ENCODE measurements around the gene PSMD13. TPM values are rescaled to one million over a fixed set of nuclear protein-coding genes. Genes with fewer than 3 reads are reported as not detected.

The PSMD13 gene
- total RNA-seq, 1 donor from 2014 or later: 104 TPM

GRCh38 chr11:280706-281485, 44.1 kb downstream of the PSMD13 start:
- Histone ChIP-seq H3K9ac (ENCODE audit: low read depth in 1 of 3, low read length in 3 of 3) (no peak overlapping the region), H3K27ac (ENCODE audit: low read depth, low read length) (no peak overlapping the region), H3K27me3 (ENCODE audit: control insufficient read depth in 3 of 3, insufficient read depth in 3 of 3, low read length in 3 of 3) (peaks cover 72 to 79% (median 76%) of the 10 kb centered on the region in 3 donors), H3K4me3 (ENCODE audit: low read length in 3 of 3) (peak overlapping the region in 1 of 3 donors; percentile 14), H3K9me3 (ENCODE audit: control insufficient read depth in 3 of 3, low read length in 3 of 3) (no peaks in the 10 kb centered on the region), H3K4me1 (ENCODE audit: control insufficient read depth in 3 of 3, insufficient read depth in 3 of 3, low read length in 3 of 3) (peaks cover 8 to 15% (median 10%) of the 10 kb centered on the region in 3 donors), H3K36me3 (ENCODE audit: control insufficient read depth in 3 of 3, insufficient read depth in 3 of 3, low read length in 3 of 3) (no peaks in the 10 kb centered on the region)

GRCh38 chr11:281486-282161, 44.8 kb downstream of the PSMD13 start:
- no peak overlapping the region for H3K4me3 ChIP-seq (ENCODE audit: low read length in 3 of 3)
- peaks cover 8 to 15% (median 10%) of the 10 kb centered on the region in 3 donors for H3K4me1 ChIP-seq (ENCODE audit: control insufficient read depth in 3 of 3, insufficient read depth in 3 of 3, low read length in 3 of 3)
- peaks cover 73 to 81% (median 78%) of the 10 kb centered on the region in 3 donors for H3K27me3 ChIP-seq (ENCODE audit: control insufficient read depth in 3 of 3, insufficient read depth in 3 of 3, low read length in 3 of 3)
- no peaks in the 10 kb centered on the region for H3K36me3 ChIP-seq (ENCODE audit: control insufficient read depth in 3 of 3, insufficient read depth in 3 of 3, low read length in 3 of 3)
- H3K9ac ChIP-seq (ENCODE audit: low read depth in 1 of 3, low read length in 3 of 3): no peak overlapping the region
- no peaks in the 10 kb centered on the region for H3K9me3 ChIP-seq (ENCODE audit: control insufficient read depth in 3 of 3, low read length in 3 of 3)
- no peak overlapping the region for H3K27ac ChIP-seq (ENCODE audit: low read depth, low read length)

GRCh38 chr11:282171-282570, 45.4 kb downstream of the PSMD13 start:
- Histone ChIP-seq H3K9me3 (ENCODE audit: control insufficient read depth in 3 of 3, low read length in 3 of 3) (no peaks in the 10 kb centered on the region), H3K4me1 (ENCODE audit: control insufficient read depth in 3 of 3, insufficient read depth in 3 of 3, low read length in 3 of 3) (peaks cover 8 to 15% (median 10%) of the 10 kb centered on the region in 3 donors), H3K4me3 (ENCODE audit: low read length in 3 of 3) (no peak overlapping the region), H3K27ac (ENCODE audit: low read depth, low read length) (no peak overlapping the region), H3K27me3 (ENCODE audit: control insufficient read depth in 3 of 3, insufficient read depth in 3 of 3, low read length in 3 of 3) (peaks cover 76 to 81% (median 80%) of the 10 kb centered on the region in 3 donors), H3K9ac (ENCODE audit: low read depth in 1 of 3, low read length in 3 of 3) (no peak overlapping the region), H3K36me3 (ENCODE audit: control insufficient read depth in 3 of 3, insufficient read depth in 3 of 3, low read length in 3 of 3) (no peaks in the 10 kb centered on the region)

GRCh38 chr11:282630-283360, 46.0 kb downstream of the PSMD13 start:
- H3K9ac ChIP-seq (ENCODE audit: low read depth in 1 of 3, low read length in 3 of 3): no peak overlapping the region
- no peak overlapping the region for H3K4me3 ChIP-seq (ENCODE audit: low read length in 3 of 3)
- peaks cover 81 to 84% (median 82%) of the 10 kb centered on the region in 3 donors for H3K27me3 ChIP-seq (ENCODE audit: control insufficient read depth in 3 of 3, insufficient read depth in 3 of 3, low read length in 3 of 3)
- no peak overlapping the region for H3K27ac ChIP-seq (ENCODE audit: low read depth, low read length)
- H3K36me3 ChIP-seq (ENCODE audit: control insufficient read depth in 3 of 3, insufficient read depth in 3 of 3, low read length in 3 of 3): no peaks in the 10 kb centered on the region
- H3K9me3 ChIP-seq (ENCODE audit: control insufficient read depth in 3 of 3, low read length in 3 of 3): no peaks in the 10 kb centered on the region
- H3K4me1 ChIP-seq (ENCODE audit: control insufficient read depth in 3 of 3, insufficient read depth in 3 of 3, low read length in 3 of 3): peaks cover 8 to 16% (median 12%) of the 10 kb centered on the region in 3 donors

DNA sequence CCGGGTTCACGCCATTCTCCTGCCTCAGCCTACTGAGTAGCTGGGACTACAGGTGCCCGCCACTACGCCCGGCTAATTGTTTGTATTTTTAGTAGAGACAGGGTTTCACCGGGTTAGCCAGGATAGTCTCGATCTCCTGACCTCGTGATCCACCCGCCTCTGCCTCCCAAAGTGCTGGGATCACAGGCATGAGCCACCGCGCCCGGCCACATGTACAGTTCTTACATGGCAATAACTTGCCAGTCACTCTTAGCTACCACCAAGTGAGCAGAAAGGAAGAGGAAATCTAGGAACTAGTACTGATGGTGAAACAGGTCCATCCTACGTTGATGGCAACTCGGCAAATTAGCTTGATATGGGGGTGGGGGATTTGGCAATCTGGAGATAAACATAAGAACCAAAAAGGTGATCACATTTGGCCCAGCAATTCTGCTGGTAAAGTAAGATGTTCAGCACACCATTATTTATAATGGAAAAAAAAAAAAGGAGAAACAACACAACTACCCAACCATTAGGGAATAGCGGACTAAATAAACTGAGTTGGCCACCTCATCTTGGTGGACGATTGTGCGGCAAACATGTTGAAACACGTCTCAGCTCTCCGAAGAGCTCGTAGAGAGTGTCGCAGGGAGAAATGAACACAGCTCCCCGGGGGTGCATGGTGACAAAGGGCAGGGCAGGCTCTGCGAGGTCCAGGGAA, 46.8 kb downstream of the PSMD13 start:
- H3K27me3 ChIP-seq (ENCODE audit: control insufficient read depth in 3 of 3, insufficient read depth in 3 of 3, low read length in 3 of 3): peaks cover 80 to 83% (median 81%) of the 10 kb centered on the region in 3 donors
- H3K27ac ChIP-seq (ENCODE audit: low read depth, low read length): no peak overlapping the region
- no peak overlapping the region for H3K9ac ChIP-seq (ENCODE audit: low read depth in 1 of 3, low read length in 3 of 3)
- no peaks in the 10 kb centered on the region for H3K36me3 ChIP-seq (ENCODE audit: control insufficient read depth in 3 of 3, insufficient read depth in 3 of 3, low read length in 3 of 3)
- peaks cover 8 to 22% (median 19%) of the 10 kb centered on the region in 3 donors for H3K4me1 ChIP-seq (ENCODE audit: control insufficient read depth in 3 of 3, insufficient read depth in 3 of 3, low read length in 3 of 3)
- no peaks in the 10 kb centered on the region for H3K9me3 ChIP-seq (ENCODE audit: control insufficient read depth in 3 of 3, low read length in 3 of 3)
- H3K4me3 ChIP-seq (ENCODE audit: low read length in 3 of 3): no peak overlapping the region

DNA sequence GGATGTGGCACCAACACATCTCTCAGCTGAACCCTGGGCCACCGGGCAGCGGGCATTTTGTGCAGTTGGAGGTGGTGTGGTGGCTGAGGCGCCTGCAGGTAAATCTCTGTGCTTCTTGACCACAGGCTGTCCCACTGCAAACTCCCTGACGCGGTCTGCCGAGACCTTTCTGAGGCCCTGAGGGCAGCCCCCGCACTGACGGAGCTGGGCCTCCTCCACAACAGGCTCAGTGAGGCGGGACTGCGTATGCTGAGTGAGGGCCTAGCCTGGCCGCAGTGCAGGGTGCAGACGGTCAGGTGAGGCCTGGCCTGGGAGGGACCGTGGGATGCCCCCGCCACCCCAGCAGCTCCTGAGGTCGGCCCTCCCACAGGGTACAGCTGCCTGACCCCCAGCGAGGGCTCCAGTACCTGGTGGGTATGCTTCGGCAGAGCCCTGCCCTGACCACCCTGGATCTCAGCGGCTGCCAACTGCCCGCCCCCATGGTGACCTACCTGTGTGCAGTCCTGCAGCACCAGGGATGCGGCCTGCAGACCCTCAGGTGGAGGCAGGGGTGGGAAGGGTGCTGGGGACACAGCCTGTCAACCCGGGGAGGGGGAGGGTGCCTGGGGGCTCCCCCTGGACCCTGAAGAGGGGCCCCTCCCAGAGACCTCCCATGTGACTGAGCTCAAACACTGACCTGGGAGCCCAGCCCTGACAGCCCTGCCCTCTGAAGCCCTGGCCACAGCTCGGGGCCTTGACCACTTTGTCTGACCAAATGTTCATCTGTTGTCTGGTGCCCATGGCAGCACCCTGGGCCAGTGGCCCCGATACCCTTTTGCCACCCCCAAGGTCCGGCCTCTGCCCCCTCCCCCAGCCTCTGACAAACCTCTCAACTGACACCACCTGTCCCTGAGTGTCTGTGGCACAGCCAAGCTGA, 47.6 kb downstream of the PSMD13 start:
- no peak overlapping the region for H3K27ac ChIP-seq (ENCODE audit: low read depth, low read length)
- peaks cover 72 to 74% (median 74%) of the 10 kb centered on the region in 3 donors for H3K27me3 ChIP-seq (ENCODE audit: control insufficient read depth in 3 of 3, insufficient read depth in 3 of 3, low read length in 3 of 3)
- H3K9me3 ChIP-seq (ENCODE audit: control insufficient read depth in 3 of 3, low read length in 3 of 3): no peaks in the 10 kb centered on the region
- no peak overlapping the region for H3K9ac ChIP-seq (ENCODE audit: low read depth in 1 of 3, low read length in 3 of 3)
- H3K36me3 ChIP-seq (ENCODE audit: control insufficient read depth in 3 of 3, insufficient read depth in 3 of 3, low read length in 3 of 3): no peaks in the 10 kb centered on the region
- peaks cover 8 to 22% (median 19%) of the 10 kb centered on the region in 3 donors for H3K4me1 ChIP-seq (ENCODE audit: control insufficient read depth in 3 of 3, insufficient read depth in 3 of 3, low read length in 3 of 3)
- H3K4me3 ChIP-seq (ENCODE audit: low read length in 3 of 3): no peak overlapping the region

- no peak overlapping the region for H3K4me3 ChIP-seq (ENCODE audit: low read length in 3 of 3)
- no peaks in the 10 kb centered on the region for H3K9me3 ChIP-seq (ENCODE audit: control insufficient read depth in 3 of 3, low read length in 3 of 3)
- H3K4me1 ChIP-seq (ENCODE audit: control insufficient read depth in 3 of 3, insufficient read depth in 3 of 3, low read length in 3 of 3): peaks cover 5 to 26% (median 21%) of the 10 kb centered on the region in 3 donors
- H3K9ac ChIP-seq (ENCODE audit: low read depth in 1 of 3, low read length in 3 of 3): no peak overlapping the region
- H3K27me3 ChIP-seq (ENCODE audit: control insufficient read depth in 3 of 3, insufficient read depth in 3 of 3, low read length in 3 of 3): peaks cover 66 to 71% (median 70%) of the 10 kb centered on the region in 3 donors
- H3K27ac ChIP-seq (ENCODE audit: low read depth, low read length): no peak overlapping the region
- H3K36me3 ChIP-seq (ENCODE audit: control insufficient read depth in 3 of 3, insufficient read depth in 3 of 3, low read length in 3 of 3): no peaks in the 10 kb centered on the region
Observed at GRCh38 chr11:285021-285893, 48.5 kb downstream of the PSMD13 start.

GRCh38 chr11:285894-286220, 49.1 kb downstream of the PSMD13 start:
- no peak overlapping the region for H3K4me3 ChIP-seq (ENCODE audit: low read length in 3 of 3)
- peaks cover 60 to 65% (median 64%) of the 10 kb centered on the region in 3 donors for H3K27me3 ChIP-seq (ENCODE audit: control insufficient read depth in 3 of 3, insufficient read depth in 3 of 3, low read length in 3 of 3)
- H3K9ac ChIP-seq (ENCODE audit: low read depth in 1 of 3, low read length in 3 of 3): no peak overlapping the region
- H3K9me3 ChIP-seq (ENCODE audit: control insufficient read depth in 3 of 3, low read length in 3 of 3): no peaks in the 10 kb centered on the region
- no peak overlapping the region for H3K27ac ChIP-seq (ENCODE audit: low read depth, low read length)
- peaks cover 3 to 27% (median 20%) of the 10 kb centered on the region in 3 donors for H3K4me1 ChIP-seq (ENCODE audit: control insufficient read depth in 3 of 3, insufficient read depth in 3 of 3, low read length in 3 of 3)
- no peaks in the 10 kb centered on the region for H3K36me3 ChIP-seq (ENCODE audit: control insufficient read depth in 3 of 3, insufficient read depth in 3 of 3, low read length in 3 of 3)

Data from skeletal muscle tissue (tissue), 4 donors.